Activated CD4-positive, alpha-beta memory T cell treated with anti-CD3 and anti-CD28 coated beads for 36 hours (primary cell): ENCODE measurements around the gene CXCR2. TPM values are rescaled to one million over a fixed set of nuclear protein-coding genes. Genes with fewer than 3 reads are reported as not detected.

Experiments used
- CTCF ChIA-PET: fragments of 350-600 bp; sonication (Branson Sonifier 250); formaldehyde crosslinking; loops from one replicate; lab custom pipeline; 2021; ENCODE audit warnings: antibody characterized with exemption, inconsistent platforms; lab: Charles Lee
- POLR2A ChIA-PET: fragments of 350-600 bp; sonication (Branson Sonifier 250); formaldehyde crosslinking; loops from one replicate; lab custom pipeline; 2021; ENCODE audit warnings: antibody characterized with exemption; lab: Charles Lee
- DNase-seq: peaks from one replicate; pipeline ENCODE4 v3.0.0-alpha.2; 2020
- H3K27ac Mint-ChIP-seq: one replicate; pipeline ENCODE4 v1.8.0; 2021; ENCODE audit warnings: mixed read lengths
- H3K27me3 Mint-ChIP-seq: one replicate; pipeline ENCODE4 v1.8.0; 2021; ENCODE audit warnings: mixed read lengths
- H3K36me3 Mint-ChIP-seq: one replicate; pipeline ENCODE4 v1.8.0; 2021; ENCODE audit warnings: mixed read lengths
- H3K4me1 Mint-ChIP-seq: one replicate; pipeline ENCODE4 v1.8.0; 2021; ENCODE audit warnings: low read depth, mixed read lengths
- H3K4me3 Mint-ChIP-seq: one replicate; pipeline ENCODE4 v1.8.0; 2021; ENCODE audit warnings: mild to moderate bottlenecking, mixed read lengths
- H3K9me3 Mint-ChIP-seq: one replicate; pipeline ENCODE4 v1.8.0; 2021; ENCODE audit warnings: mixed read lengths
- intact Hi-C: fragments of 100-400 bp; cut with micrococcal nuclease; formaldehyde crosslinking; loops from one replicate; pipeline ENCODE4 v1.15.1; 2023
- total RNA-seq, 2 experiments: library from RNA; stranded (reverse); gene quantifications; one replicate each; pipeline ENCODE4 v1.2.3, GENCODE V29; 2021

CXCR2 gene
- total RNA-seq, 2 experiments from 2014 or later = not detected

DNA sequence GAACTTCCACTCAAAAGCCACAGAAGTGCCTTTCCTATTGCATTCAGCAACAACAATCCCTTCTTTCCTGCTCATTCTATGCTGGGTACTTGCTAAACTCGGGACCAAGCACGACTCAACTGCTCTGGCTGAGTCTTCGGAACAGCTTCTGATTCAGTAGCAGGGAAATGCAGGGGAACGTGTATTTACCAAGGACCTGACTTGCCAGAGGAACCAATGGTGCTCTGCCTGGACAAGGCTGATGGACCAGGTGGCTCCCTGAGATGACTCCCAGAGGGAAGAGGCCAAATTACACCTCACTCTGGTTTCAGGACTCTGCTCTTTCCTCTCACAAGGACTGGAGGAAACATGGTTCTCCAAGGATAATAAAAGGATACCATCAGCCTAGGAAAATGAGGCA is 12.2 kb downstream of the CXCR2 start:
- intact Hi-C loops = no loop called here
- Mint-ChIP-seq H3K4me3 (no peak overlapping the region), H3K27ac (no peak overlapping the region), H3K9me3 (no peaks in the 10 kb centered on the region), H3K36me3 (no peaks in the 10 kb centered on the region), H3K27me3 (peaks cover 29% of the 10 kb centered on the region), H3K4me1 (no peaks in the 10 kb centered on the region)
- CTCF ChIA-PET = no interaction called here
- POLR2A ChIA-PET = no interaction called here
- DNase-seq = no peak

DNA sequence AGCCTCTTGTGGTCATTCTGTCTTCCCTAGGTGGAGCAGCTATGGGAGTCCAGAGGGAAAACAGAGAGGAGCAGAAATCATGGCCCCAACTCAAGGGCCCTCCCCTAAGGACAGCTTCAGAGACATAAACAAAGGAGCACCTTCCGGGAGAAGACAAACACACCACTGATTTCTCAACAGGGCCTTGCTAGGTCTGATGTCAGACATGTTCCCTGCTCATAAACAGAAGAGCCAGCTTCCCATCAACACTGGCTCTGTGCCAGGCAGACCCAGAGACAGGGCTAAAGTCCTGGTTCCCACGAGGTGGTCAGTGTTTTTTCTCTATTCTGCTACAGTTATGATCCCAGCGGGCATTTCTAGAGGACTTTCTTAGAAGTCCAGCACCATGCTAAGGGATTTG is 19.3 kb downstream of the CXCR2 start:
- ChIA-PET POLR2A (no interaction called here), CTCF (interaction anchor here (1.4 kb wide), 1 partner anchor 22 kb away, joined by 4 read pairs; no protein-coding TSS in a partner anchor)
- no peak overlapping the region for H3K27ac Mint-ChIP-seq
- H3K27me3 Mint-ChIP-seq = peaks cover 2% of the 10 kb centered on the region
- peaks cover 2% of the 10 kb centered on the region for H3K9me3 Mint-ChIP-seq
- H3K36me3 Mint-ChIP-seq = no peaks in the 10 kb centered on the region
- intact Hi-C loops = no loop called here
- no peak overlapping the region for H3K4me3 Mint-ChIP-seq
- no peak for DNase-seq
- H3K4me1 Mint-ChIP-seq = no peaks in the 10 kb centered on the region

DNA sequence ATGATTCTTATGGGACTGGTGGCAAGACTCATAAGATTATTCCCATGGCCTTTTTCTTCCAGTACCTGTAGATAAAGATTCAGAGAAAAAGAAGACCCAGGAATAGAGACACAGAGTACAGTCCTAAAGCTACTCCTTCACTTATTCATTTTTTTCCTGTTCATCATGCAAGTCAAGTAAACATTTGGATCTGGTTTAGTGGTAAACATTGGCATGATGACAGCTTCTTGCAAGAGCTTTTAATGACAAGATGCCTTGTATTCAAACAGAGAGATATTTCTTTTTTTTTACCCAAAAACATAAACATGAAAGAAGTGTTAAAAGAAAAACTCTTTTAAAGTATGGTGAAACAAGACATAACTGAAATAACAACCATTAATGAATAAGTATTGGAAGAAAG is 20.2 kb downstream of the CXCR2 start:
- no peak overlapping the region for H3K27ac Mint-ChIP-seq
- H3K36me3 Mint-ChIP-seq = no peaks in the 10 kb centered on the region
- H3K9me3 Mint-ChIP-seq = peaks cover 2% of the 10 kb centered on the region
- intact Hi-C loops = no loop called here
- H3K4me1 Mint-ChIP-seq = no peaks in the 10 kb centered on the region
- H3K4me3 Mint-ChIP-seq = no peak overlapping the region
- H3K27me3 Mint-ChIP-seq = peaks cover 2% of the 10 kb centered on the region
- no peak for DNase-seq
- CTCF ChIA-PET = interaction anchor here (0.7 to 1.4 kb wide), 2 partner anchors 21 to 1425 kb away, joined by 4 read pairs; no protein-coding TSS in a partner anchor
- POLR2A ChIA-PET = no interaction called here

DNA sequence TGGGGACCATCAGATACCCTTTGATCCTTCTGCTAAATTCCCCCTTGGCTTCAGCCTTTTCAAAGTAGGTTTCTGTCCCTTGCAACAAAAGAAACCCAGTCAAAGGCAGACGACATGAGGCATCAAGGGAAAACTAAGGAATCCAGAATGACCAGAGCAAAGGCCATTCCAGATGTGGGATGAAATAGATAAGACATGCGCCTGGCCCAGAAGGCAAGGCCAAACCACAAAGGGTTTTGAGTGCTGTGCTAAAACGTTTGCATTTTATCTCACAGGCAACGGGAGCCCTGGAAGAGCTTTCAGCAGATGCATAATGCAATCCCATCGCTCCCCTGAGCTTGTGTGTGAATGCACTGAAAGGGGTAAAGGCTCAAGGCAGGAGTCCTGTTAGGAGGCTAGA is 23.3 kb downstream of the CXCR2 start:
- no peak for DNase-seq
- Mint-ChIP-seq H3K9me3 (peaks cover 2% of the 10 kb centered on the region), H3K4me3 (no peak overlapping the region), H3K27me3 (no peaks in the 10 kb centered on the region), H3K27ac (no peak overlapping the region), H3K36me3 (no peaks in the 10 kb centered on the region), H3K4me1 (no peaks in the 10 kb centered on the region)
- CTCF ChIA-PET = no interaction called here
- intact Hi-C loops = no loop called here
- POLR2A ChIA-PET = no interaction called here

DNA sequence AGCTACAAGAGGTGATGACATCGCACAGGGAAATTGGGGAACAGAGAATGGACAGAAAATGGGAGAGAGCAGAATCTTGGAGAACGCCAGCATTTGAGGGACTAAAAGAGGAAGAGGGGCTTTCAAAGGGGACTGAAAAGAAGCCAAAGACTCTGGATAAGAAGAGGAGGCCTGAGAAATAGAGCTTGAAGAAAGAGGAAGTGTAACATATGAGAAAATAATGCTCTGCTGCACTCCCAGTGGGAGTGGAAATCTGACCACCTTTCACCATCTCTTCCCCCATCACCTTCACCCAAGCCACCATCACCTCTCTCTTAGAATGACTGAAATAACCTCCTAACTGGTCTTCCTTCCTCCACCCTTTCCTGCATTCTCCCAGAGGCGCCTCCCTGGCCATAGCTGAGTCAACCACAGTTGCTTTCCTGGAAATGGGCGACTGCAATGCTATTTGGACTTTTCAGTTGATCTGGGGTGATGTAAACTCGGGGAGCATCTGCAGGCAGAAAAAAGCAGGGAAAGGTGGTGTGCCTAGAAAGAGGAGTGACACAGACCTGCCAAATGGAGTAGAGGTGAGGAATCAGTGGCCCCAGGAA is 24.1 kb downstream of the CXCR2 start:
- Mint-ChIP-seq H3K4me3 (no peak overlapping the region), H3K36me3 (no peaks in the 10 kb centered on the region), H3K27me3 (no peaks in the 10 kb centered on the region), H3K9me3 (no peaks in the 10 kb centered on the region), H3K27ac (no peak overlapping the region), H3K4me1 (no peaks in the 10 kb centered on the region)
- DNase-seq = no peak
- intact Hi-C loops = no loop called here
- ChIA-PET CTCF (no interaction called here), POLR2A (no interaction called here)

DNA sequence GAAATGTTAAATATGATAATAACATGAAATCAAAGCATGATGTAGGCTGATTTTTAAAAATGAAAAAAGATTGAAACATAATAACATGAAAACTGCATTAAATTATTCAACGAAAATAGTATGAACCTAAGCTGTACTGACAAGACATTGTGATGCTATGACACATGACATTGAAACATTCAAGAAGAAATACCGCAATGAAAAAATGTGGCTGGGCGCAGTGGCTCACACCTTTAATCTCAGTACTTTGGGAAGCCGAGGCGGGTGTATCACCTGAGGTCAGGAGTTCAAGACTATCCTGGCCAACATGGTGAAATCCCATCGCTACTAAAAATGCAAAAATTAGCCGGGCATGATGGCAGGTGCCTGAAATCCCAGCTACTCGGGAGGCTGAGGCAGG is 26.3 kb downstream of the CXCR2 start:
- no peaks in the 10 kb centered on the region for H3K4me1 Mint-ChIP-seq
- ChIA-PET POLR2A (no interaction called here), CTCF (no interaction called here)
- no peaks in the 10 kb centered on the region for H3K27me3 Mint-ChIP-seq
- H3K9me3 Mint-ChIP-seq = no peaks in the 10 kb centered on the region
- no peak overlapping the region for H3K27ac Mint-ChIP-seq
- intact Hi-C loops = no loop called here
- no peak overlapping the region for H3K4me3 Mint-ChIP-seq
- H3K36me3 Mint-ChIP-seq = no peaks in the 10 kb centered on the region
- no peak for DNase-seq

DNA sequence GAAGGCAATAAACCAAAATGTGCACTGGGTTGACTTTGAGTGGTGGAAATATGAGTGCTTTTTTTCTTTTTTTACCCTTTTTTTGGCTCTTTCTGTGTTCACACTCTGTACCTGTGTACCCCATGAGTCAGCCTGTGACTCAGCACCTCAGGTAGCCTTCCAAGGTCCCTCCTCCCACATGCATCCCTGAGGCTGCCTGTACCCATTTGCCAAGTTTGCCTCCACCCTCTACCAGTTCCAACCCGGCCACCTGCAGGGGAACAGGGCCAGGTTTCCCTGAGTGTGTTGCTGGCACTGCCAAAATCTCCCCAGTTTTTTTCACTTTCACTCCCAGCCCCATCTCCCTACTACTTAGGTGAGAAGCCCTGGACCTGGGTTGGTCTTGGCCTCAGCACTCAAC is 26.9 kb downstream of the CXCR2 start:
- Mint-ChIP-seq H3K4me1 (no peaks in the 10 kb centered on the region), H3K4me3 (no peak overlapping the region), H3K27me3 (no peaks in the 10 kb centered on the region), H3K36me3 (no peaks in the 10 kb centered on the region), H3K27ac (no peak overlapping the region), H3K9me3 (no peaks in the 10 kb centered on the region)
- CTCF ChIA-PET = no interaction called here
- intact Hi-C loops = no loop called here
- no peak for DNase-seq
- POLR2A ChIA-PET = no interaction called here

DNA sequence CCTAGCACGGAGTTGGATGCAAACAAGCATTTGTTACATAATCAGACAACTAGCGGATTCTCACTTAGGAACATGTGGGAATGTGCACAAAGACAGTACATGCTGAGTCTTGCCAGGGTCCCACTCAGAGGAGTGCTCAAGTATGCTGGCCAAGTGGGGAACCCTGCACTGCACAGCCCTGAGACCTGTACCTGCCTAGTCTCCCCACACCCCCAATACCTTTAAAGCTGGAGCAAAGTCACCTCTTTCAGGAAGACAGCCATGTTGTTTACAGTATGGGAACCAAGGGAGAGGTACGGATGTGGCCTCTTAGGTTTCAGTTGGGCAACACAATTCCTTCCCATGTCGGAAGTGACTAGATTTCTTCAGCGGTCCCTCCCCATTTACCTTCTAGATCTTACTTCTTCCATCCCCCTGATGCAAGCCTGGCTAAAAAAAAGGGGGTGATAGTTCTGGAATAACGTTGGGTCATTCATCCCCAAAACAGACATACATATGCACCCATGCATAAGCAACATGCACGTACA is 30.2 kb downstream of the CXCR2 start:
- POLR2A ChIA-PET = no interaction called here
- Mint-ChIP-seq H3K36me3 (no peaks in the 10 kb centered on the region), H3K27me3 (peaks cover 3% of the 10 kb centered on the region), H3K9me3 (no peaks in the 10 kb centered on the region), H3K4me1 (no peaks in the 10 kb centered on the region), H3K27ac (no peak overlapping the region), H3K4me3 (no peak overlapping the region)
- CTCF ChIA-PET = no interaction called here
- DNase-seq = no peak
- intact Hi-C loops = no loop called here

DNA sequence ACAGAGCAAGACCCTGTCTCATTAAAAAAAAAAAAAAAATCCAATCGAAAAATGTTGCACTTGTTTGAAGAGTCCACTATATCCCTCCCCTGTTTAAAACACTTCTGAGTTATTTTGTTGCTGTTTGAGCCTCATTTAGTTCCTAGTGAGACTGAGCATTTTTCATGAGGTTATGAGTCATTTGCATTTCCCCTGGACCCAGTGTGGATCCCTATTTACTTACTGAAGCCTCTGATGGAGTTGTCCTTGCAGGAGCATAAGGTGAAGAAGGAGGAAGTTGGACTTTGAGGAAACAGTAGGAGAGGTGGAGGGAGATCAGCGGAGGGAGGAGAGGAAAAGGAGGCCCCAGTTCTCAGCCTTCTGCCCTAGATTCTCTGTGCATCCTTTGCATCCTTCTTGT is 35.8 kb downstream of the CXCR2 start:
- Mint-ChIP-seq H3K36me3 (no peaks in the 10 kb centered on the region), H3K4me1 (peaks cover 3% of the 10 kb centered on the region), H3K4me3 (no peak overlapping the region), H3K27me3 (peaks cover 3% of the 10 kb centered on the region), H3K9me3 (no peaks in the 10 kb centered on the region), H3K27ac (no peak overlapping the region)
- DNase-seq = no peak
- ChIA-PET CTCF (interaction anchor here (1.5 kb wide), 1 partner anchor 9 kb away, joined by 4 read pairs; no protein-coding TSS in a partner anchor), POLR2A (no interaction called here)
- intact Hi-C loops = no loop called here

DNA sequence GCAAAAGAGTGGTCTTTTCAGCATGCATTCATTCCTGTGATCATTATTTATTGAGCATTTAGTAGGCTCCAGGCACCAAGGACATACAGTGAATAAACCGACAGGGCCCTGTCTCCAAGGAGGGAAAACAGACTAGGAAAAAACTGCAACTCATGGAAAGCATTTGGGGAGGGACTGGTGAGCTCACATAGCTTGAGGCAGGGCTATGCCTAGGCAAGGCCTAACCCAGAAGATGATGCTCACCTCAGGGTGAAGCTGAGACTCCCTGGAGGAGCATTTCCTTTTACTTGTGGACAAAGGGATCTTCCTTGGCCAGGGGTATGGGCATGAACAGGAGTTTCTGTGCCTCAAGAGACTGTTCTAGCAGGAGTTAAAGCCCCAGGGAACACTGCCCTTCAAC is 37.0 kb downstream of the CXCR2 start:
- H3K4me3 Mint-ChIP-seq = no peak overlapping the region
- no peak overlapping the region for H3K27ac Mint-ChIP-seq
- ChIA-PET CTCF (interaction anchor here (1.5 kb wide), 1 partner anchor 8 kb away, joined by 4 read pairs; no protein-coding TSS in a partner anchor), POLR2A (no interaction called here)
- H3K9me3 Mint-ChIP-seq = no peaks in the 10 kb centered on the region
- H3K4me1 Mint-ChIP-seq = peaks cover 12% of the 10 kb centered on the region
- H3K27me3 Mint-ChIP-seq = peaks cover 3% of the 10 kb centered on the region
- no peak for DNase-seq
- no peaks in the 10 kb centered on the region for H3K36me3 Mint-ChIP-seq
- intact Hi-C loops = no loop called here

DNA sequence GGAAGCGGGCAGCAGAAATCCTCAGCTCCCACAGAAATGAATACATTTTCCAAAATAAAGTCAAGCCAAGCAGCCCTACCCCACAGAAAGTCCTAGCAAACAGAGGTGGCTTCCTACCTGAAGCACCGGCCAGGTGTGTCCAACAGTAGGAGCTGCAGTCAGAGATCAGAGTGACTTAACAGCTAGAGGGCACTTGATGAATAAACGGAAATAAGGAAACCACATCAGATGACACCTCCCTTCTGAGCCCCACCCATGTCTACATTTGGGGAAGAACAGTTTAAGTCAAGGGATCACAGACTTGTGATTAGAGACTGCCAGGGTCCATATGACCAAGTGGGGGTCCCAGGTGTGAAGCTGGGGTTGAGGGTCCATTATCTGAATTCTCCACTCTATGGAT is 41.0 kb downstream of the CXCR2 start, which contains the start of gene CXCR1:
Gene CXCR1, minus strand, starts transcription at position 172 of the 400 bp plus-strand sequence. CDS start 1,751 bp downstream, outside the sequence.
- Mint-ChIP-seq H3K27me3 (no peaks in the 10 kb centered on the region), H3K36me3 (no peaks in the 10 kb centered on the region), H3K9me3 (no peaks in the 10 kb centered on the region), H3K4me3 (no peak within 1 kb of the TSS), H3K4me1 (peaks cover 17% of the 10 kb centered on the region), H3K27ac (no peak within 1 kb of the TSS)
- peak; percentile 31 for DNase-seq
- ChIA-PET POLR2A (no interaction called here), CTCF (interaction anchor here (1.1 to 2.9 kb wide), 4 partner anchors 9 to 98 kb away, joined by 3 to 9 read pairs (median 4); partner anchors contain the start of gene RUFY4)
- intact Hi-C loops = loop anchor here (5.0 kb wide), 2 partner anchors 91 to 106 kb away; partner anchors contain the start of genes AAMP and PNKD

DNA sequence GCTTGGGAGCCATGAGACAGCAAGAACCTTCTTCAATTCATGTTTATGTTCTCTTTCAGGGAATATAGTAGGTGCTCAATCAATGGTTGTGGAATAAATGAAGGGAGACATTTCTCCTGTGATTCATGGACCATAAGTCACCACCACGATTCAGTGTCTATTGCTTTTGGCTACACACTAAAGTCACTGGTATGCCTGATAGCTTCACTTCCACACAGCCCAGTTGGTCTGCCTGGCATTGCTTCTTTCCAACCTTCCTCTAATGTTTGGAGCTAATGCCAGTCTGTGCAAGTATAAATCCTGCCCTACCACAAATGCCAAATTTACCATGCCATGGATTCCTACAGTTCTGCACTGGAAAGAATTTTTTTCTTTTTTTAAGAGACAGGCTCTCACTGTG is 42.2 kb downstream of the CXCR2 start:
- H3K27ac Mint-ChIP-seq = no peak overlapping the region
- H3K4me1 Mint-ChIP-seq = peaks cover 17% of the 10 kb centered on the region
- no peak for DNase-seq
- H3K36me3 Mint-ChIP-seq = no peaks in the 10 kb centered on the region
- POLR2A ChIA-PET = no interaction called here
- no peaks in the 10 kb centered on the region for H3K9me3 Mint-ChIP-seq
- no peak overlapping the region for H3K4me3 Mint-ChIP-seq
- no peaks in the 10 kb centered on the region for H3K27me3 Mint-ChIP-seq
- intact Hi-C loops = loop anchor here (5.0 kb wide), 2 partner anchors 89 to 104 kb away; partner anchors contain the start of genes AAMP and PNKD
- CTCF ChIA-PET = interaction anchor here (0.6 to 2.9 kb wide), 8 partner anchors 10 to 1085 kb away, joined by 3 to 9 read pairs (median 4); partner anchors contain the start of genes RUFY4 and TUBA4B
